Spleen (tissue), 7 donors: ENCODE data around the gene ARL4A.

Experiments used
- POLR2A ChIP-seq, 3 donors: fragments of 450-650 bp; IDR thresholded peaks; one replicate each; pipeline ENCODE4 v1.5.1; 2017; ENCODE audit warnings: antibody characterized with exemption in 3 of 3, mild to moderate bottlenecking in 1 of 3
- POLR2AphosphoS5 ChIP-seq, 3 donors: sonication (generic); formaldehyde crosslinking; IDR thresholded peaks; one replicate each; pipeline ENCODE4 v1.5.1; 2017; ENCODE audit warnings: antibody characterized with exemption in 3 of 3
- TF ChIP-seq, protein P1 (sequence below), 11 experiments: fragments of 200-600 bp in 7 of 11; fragments of 450-650 bp in 4 of 11; sonication (generic) in 4 of 11; IDR thresholded peaks in 8 of 11; conservative IDR thresholded peaks in 3 of 11; 1 replicate in 7 of 11; 2 replicates in 4 of 11; pipeline versions ENCODE4 v1.4.0 to v1.8.0; 2016 to 2021; ENCODE audit warnings: antibody characterized with exemption in 11 of 11, inconsistent platforms in 4 of 11, mild to moderate bottlenecking in 1 of 11
- donor health status: DM: no; HTN: no; CAD: no; lungs with moderate emphysema.
- donor health status: DM: no; HTN: no; CAD: no.
- donor health status: DM: no; HTN: no; CAD: no.

DNA sequence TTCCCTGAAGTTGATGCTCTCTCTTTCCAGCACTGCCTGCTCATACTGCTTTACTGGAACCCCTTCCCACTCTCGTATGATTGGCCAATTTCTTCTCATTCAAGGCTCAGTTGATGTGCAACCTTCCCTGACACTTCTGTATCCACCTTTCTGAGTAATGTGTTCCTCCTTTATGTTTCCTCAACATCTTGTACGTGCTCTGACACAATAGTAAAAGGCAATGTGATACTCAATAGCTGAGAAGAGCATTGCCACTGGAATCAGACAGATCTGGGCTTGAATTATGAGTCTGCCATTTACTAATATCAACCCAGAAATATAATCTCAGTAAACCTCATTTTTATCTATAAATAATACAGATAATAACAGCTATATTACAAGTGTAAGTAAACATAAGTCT lies 34.7 kb downstream of the ARL4A start:
- TF ChIP-seq, protein P1, sequence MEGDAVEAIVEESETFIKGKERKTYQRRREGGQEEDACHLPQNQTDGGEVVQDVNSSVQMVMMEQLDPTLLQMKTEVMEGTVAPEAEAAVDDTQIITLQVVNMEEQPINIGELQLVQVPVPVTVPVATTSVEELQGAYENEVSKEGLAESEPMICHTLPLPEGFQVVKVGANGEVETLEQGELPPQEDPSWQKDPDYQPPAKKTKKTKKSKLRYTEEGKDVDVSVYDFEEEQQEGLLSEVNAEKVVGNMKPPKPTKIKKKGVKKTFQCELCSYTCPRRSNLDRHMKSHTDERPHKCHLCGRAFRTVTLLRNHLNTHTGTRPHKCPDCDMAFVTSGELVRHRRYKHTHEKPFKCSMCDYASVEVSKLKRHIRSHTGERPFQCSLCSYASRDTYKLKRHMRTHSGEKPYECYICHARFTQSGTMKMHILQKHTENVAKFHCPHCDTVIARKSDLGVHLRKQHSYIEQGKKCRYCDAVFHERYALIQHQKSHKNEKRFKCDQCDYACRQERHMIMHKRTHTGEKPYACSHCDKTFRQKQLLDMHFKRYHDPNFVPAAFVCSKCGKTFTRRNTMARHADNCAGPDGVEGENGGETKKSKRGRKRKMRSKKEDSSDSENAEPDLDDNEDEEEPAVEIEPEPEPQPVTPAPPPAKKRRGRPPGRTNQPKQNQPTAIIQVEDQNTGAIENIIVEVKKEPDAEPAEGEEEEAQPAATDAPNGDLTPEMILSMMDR (IDR thresholded peaks at IDR 0.05 in 8 of 11, conservative IDR thresholded peaks at IDR 0.05 in 3 of 11), result no peak
- TF ChIP-seq POLR2A (IDR thresholded peaks at IDR 0.05) (no peak), POLR2AphosphoS5 (IDR thresholded peaks at IDR 0.05) (no peak)
